Breast epithelium (tissue), 4 donors: Measurements from ENCODE around the gene ZFP28. TPM values are rescaled to one million over a fixed set of nuclear protein-coding genes. Genes with fewer than 3 reads are reported as not detected.
A peak's percentile ranks its signal among the peaks of the same experiment; 100 is the strongest.

Experiments
- DNase-seq, 2 donors: peaks; one replicate each; pipeline ENCODE4 v3.0.0-alpha.2; 2019; ENCODE audit warnings: low spot score in 2 of 2
- H3K27ac ChIP-seq, 2 donors: fragments of 200-600 bp; sonication (generic) in 1 of 2; one replicate each; pipeline ENCODE4 v1.5.1; 2016 to 2019; ENCODE audit warnings: mild to moderate bottlenecking in 1 of 2
- H3K27me3 ChIP-seq, 2 donors: fragments of 200-600 bp; sonication (generic) in 1 of 2; one replicate each; pipeline versions ENCODE4 v1.5.1 to v1.6.0; 2017 to 2019; ENCODE audit warnings: control low read depth in 1 of 2, mild to moderate bottlenecking in 1 of 2
- H3K36me3 ChIP-seq: fragments of 200-600 bp; one replicate; pipeline ENCODE4 v1.5.1; 2019
- H3K4me1 ChIP-seq, 2 donors: fragments of 200-600 bp; sonication (generic); one replicate each; pipeline ENCODE4 v1.5.1; 2016 to 2019; ENCODE audit warnings: control low read depth in 1 of 2
- H3K4me3 ChIP-seq, 3 donors: fragments of 200-600 bp; sonication (generic); 1 replicate in 2 of 3; 2 replicates in 1 of 3; pipeline ENCODE4 v1.5.1; 2016 to 2019; ENCODE audit warnings: mild to moderate bottlenecking in 3 of 3, moderate library complexity in 2 of 3
- H3K9me3 ChIP-seq, 2 donors: fragments of 200-600 bp; sonication (generic) in 1 of 2; one replicate each; pipeline ENCODE4 v1.5.1; 2016 to 2019; ENCODE audit warnings: control low read depth in 1 of 2
- POLR2A ChIP-seq: fragments of 450-650 bp; IDR thresholded peaks from one replicate; pipeline ENCODE4 v1.6.1; 2016; ENCODE audit warnings: antibody characterized with exemption, mild to moderate bottlenecking, moderate library complexity
- POLR2AphosphoS5 ChIP-seq, 3 donors: sonication (generic); formaldehyde crosslinking; IDR thresholded peaks; one replicate each; pipeline ENCODE4 v1.6.1; 2017; ENCODE audit warnings: antibody characterized with exemption in 3 of 3
- intact Hi-C: fragments of 100-400 bp; cut with DNase I; formaldehyde crosslinking; loops from one replicate; pipeline ENCODE4 v1.15.1; 2023; ENCODE audit warnings: low total_unique reads
- total RNA-seq, 3 donors: library from RNA; depleted of rRNA; stranded (reverse); fragments of >200 nt; gene quantifications; one replicate each; pipeline ENCODE4 v1.1.0, GENCODE V29; 2016
- TF ChIP-seq, protein P1 (sequence below), 3 donors: fragments of 450-650 bp; IDR thresholded peaks; one replicate each; pipeline ENCODE4 v1.5.1; 2016 to 2017; ENCODE audit warnings: antibody characterized with exemption in 3 of 3, mild to moderate bottlenecking in 3 of 3, moderate library complexity in 3 of 3

Gene ZFP28
- total RNA-seq, 3 donors from 2014 or later = 12.3 to 13.0 (median 12.5) TPM

DNA sequence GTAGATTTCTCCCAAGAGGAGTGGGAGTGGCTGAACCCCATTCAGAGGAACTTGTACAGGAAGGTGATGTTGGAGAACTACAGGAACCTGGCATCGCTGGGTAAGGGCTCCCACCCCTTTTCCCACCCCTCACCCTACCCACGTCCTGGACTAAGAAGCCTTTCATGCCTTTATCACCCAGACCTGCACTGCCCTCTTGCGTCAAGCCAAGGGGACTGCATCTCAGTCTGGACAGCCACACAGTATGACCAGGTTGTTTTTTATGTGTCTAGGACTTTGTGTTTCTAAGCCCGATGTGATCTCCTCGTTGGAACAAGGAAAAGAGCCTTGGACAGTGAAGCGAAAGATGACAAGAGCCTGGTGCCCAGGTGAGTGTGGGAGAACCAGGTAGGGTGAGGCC is 8.8 kb downstream of the ZFP28 start:
- Histone ChIP-seq H3K4me1 (no peaks in the 10 kb centered on the region), H3K27ac (no peak overlapping the region), H3K4me3 (no peak overlapping the region), H3K36me3 (peaks cover 46% of the 10 kb centered on the region), H3K27me3 (no peaks in the 10 kb centered on the region), H3K9me3 (peaks cover 70 to 98% of the 10 kb centered on the region in 2 donors)
- no peak for DNase-seq
- TF ChIP-seq POLR2AphosphoS5 (IDR thresholded peaks at IDR 0.05) (no peak), POLR2A (no peak)
- TF ChIP-seq, protein P1, sequence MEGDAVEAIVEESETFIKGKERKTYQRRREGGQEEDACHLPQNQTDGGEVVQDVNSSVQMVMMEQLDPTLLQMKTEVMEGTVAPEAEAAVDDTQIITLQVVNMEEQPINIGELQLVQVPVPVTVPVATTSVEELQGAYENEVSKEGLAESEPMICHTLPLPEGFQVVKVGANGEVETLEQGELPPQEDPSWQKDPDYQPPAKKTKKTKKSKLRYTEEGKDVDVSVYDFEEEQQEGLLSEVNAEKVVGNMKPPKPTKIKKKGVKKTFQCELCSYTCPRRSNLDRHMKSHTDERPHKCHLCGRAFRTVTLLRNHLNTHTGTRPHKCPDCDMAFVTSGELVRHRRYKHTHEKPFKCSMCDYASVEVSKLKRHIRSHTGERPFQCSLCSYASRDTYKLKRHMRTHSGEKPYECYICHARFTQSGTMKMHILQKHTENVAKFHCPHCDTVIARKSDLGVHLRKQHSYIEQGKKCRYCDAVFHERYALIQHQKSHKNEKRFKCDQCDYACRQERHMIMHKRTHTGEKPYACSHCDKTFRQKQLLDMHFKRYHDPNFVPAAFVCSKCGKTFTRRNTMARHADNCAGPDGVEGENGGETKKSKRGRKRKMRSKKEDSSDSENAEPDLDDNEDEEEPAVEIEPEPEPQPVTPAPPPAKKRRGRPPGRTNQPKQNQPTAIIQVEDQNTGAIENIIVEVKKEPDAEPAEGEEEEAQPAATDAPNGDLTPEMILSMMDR (IDR thresholded peaks at IDR 0.05) = no peak
- intact Hi-C loops = no loop called here

DNA sequence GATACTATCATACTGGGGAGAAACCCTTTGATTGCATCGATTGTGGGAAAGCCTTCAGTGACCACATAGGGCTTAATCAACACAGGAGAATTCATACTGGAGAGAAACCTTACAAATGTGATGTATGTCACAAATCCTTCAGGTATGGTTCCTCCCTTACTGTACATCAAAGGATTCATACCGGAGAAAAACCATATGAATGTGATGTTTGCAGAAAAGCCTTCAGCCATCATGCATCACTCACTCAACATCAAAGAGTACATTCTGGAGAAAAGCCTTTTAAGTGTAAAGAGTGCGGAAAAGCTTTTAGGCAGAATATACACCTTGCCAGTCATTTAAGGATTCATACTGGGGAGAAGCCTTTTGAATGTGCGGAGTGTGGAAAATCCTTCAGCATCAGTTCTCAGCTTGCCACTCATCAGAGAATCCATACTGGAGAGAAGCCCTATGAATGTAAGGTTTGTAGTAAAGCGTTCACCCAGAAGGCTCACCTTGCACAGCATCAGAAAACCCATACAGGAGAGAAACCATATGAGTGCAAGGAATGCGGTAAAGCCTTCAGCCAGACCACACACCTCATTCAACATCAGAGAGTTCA is 15.6 kb downstream of the ZFP28 start:
- Histone ChIP-seq H3K36me3 (peaks cover 32% of the 10 kb centered on the region), H3K9me3 (peaks cover 77 to 98% of the 10 kb centered on the region in 2 donors), H3K27me3 (no peaks in the 10 kb centered on the region), H3K27ac (no peak overlapping the region), H3K4me1 (no peaks in the 10 kb centered on the region), H3K4me3 (peak overlapping the region in 1 of 3 donors; percentile 19)
- no peak for DNase-seq
- intact Hi-C loops = no loop called here
- TF ChIP-seq POLR2AphosphoS5 (IDR thresholded peaks at IDR 0.05) = no peak
- TF ChIP-seq, protein P1 (IDR thresholded peaks at IDR 0.05) = no peak
- TF ChIP-seq POLR2A = no peak

GRCh38 chr19:56562766-56563165 is 24.0 kb downstream of the ZFP28 start:
- Histone ChIP-seq H3K9me3 (peaks cover 76 to 79% of the 10 kb centered on the region in 2 donors), H3K27ac (no peak overlapping the region), H3K4me3 (no peak overlapping the region), H3K4me1 (no peaks in the 10 kb centered on the region), H3K36me3 (no peaks in the 10 kb centered on the region), H3K27me3 (no peaks in the 10 kb centered on the region)
- TF ChIP-seq, protein P1 (IDR thresholded peaks at IDR 0.05) = no peak
- TF ChIP-seq POLR2AphosphoS5 (IDR thresholded peaks at IDR 0.05) = no peak
- intact Hi-C loops = no loop called here
- no peak for DNase-seq

- Histone ChIP-seq H3K27ac (peak overlapping the region; percentile 74 to 87), H3K4me3 (peak overlapping the region; percentile 82 to 96 (median 90)), H3K4me1 (no peaks in the 10 kb centered on the region), H3K27me3 (no peaks in the 10 kb centered on the region), H3K9me3 (peaks cover 74 to 75% of the 10 kb centered on the region in 2 donors), H3K36me3 (peaks cover 8% of the 10 kb centered on the region)
- TF ChIP-seq POLR2AphosphoS5 (IDR thresholded peaks at IDR 0.05) (no peak), POLR2A (no peak)
- TF ChIP-seq, protein P1 (IDR thresholded peaks at IDR 0.05) = no peak
- intact Hi-C loops = no loop called here
- DNase-seq = peak; percentile 20 to 52
These were observed 28.1 kb downstream of the ZFP28 start for GRCh38 chr19:56566904-56567273.

DNA sequence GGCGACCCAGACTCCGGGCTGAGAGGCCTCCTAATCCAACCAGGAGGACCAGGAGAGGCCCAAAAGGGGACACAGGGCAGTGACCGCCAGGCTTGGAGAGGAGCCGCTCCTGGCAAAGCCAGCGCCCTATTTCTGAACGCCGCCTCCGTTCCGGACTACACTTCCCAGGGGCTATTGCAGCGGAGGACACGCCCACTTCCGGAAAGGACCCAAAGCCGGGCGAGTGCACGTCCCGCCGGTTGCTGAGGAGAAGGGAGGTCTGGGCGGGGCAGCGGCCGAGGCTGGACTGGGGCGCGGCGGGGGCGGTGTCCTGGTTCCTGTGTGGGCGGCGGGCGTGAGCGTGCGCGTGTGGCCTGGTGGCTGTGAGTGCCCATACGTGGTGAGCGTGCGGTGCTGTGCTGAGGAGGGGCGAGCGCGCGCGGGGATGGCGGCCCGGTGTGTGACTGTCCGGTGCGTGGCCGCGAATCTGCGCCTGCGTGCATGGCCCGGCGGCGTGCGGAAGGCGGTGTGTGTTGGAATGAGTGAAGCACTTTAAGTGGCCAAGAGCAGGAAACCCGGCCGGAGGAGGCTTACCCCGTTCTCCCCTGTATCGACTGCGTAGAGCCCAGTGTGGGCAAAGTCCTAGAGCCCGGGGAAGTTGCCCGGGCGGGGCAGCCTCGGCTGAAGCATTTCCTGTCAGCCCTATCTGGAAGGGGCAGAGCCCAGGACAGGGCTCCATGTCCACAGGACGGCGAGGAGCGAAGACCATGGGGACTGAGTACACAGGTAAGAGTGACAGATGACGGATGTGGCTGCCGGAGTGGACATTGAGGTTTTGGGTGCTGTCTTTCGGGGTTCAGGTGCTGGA is 28.7 kb downstream of the ZFP28 start, which contains the start of gene ZNF470:
TSS of gene ZNF470 (plus strand) at position 195 of the 847 bp plus-strand sequence. CDS start 2,844 bp downstream, outside the sequence.
- intact Hi-C loops = no loop called here
- Histone ChIP-seq H3K4me1 (no peaks in the 10 kb centered on the region), H3K27me3 (no peaks in the 10 kb centered on the region), H3K27ac (peak within 1 kb of the TSS; percentile 74 to 87), H3K4me3 (peak within 1 kb of the TSS; percentile 82 to 96 (median 90)), H3K9me3 (peaks cover 74 to 75% of the 10 kb centered on the region in 2 donors), H3K36me3 (peaks cover 8% of the 10 kb centered on the region)
- TF ChIP-seq POLR2AphosphoS5 (IDR thresholded peaks at IDR 0.05) (peak; percentile 35 to 62 (median 59)), POLR2A (no peak)
- TF ChIP-seq, protein P1 (IDR thresholded peaks at IDR 0.05) = no peak
- peak; percentile 91 to 95 for DNase-seq
